Stimulated activated CD4-positive, alpha-beta T cell treated with anti-CD3 and anti-CD28 coated beads, TNF-alpha, amount 100 ng/mL, for 4 hours (primary cell): ENCODE measurements around the gene TMEM147.

Source experiments
- DNase-seq, 3 experiments: peaks; one replicate each; pipeline ENCODE4 v3.0.0-alpha.2; 2020; ENCODE audit warnings: low read depth in 3 of 3

The TMEM147 gene

GRCh38 chr19:35519291-35519690 lies 26.1 kb upstream of the TMEM147 start:
- DNase-seq: no peak

DNA sequence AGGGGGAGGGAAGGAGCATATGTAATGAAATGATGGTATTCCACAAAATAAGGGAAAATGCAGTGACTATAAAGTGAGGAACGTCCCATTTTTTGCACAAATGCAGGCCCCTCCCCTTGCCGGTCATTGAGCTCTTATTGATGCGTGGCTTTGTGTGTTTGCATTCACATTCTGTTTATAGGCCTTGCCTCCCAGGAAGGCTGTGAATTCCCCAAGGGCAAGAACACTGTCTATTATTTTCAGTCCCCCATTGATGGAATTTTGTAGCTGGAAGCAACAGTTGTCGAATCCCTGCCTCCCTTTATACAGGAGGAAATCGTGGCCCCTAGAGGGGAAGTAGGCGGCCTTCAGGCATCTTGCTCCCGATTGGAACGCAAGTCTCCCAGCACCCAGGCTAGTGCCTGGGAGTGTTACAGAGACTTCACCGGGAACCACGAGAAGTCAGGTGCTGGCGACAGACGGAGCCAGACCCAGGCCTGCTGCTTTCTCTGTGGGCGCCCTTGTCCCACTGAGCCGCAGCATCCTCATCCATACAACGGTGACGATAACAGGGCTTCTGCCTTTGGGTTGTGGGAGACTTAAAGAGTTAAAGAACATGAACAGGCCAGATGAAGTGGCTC lies 24.2 kb upstream of the TMEM147 start:
- DNase-seq: no peak

- DNase-seq: no peak
These were observed 22.6 kb upstream of the TMEM147 start for GRCh38 chr19:35522745-35523327.

- DNase-seq: no peak
These were observed 21.1 kb upstream of the TMEM147 start for GRCh38 chr19:35524181-35524837.

- DNase-seq: no peak
These were observed 19.6 kb upstream of the TMEM147 start for GRCh38 chr19:35525873-35526272.

GRCh38 chr19:35528218-35529038 lies 17.0 kb upstream of the TMEM147 start, which contains the start of gene SBSN:
TSS of gene SBSN (minus strand) at chr19:35528311. CDS start at chr19:35528281, 30 bp downstream.
- no peak for DNase-seq

DNA sequence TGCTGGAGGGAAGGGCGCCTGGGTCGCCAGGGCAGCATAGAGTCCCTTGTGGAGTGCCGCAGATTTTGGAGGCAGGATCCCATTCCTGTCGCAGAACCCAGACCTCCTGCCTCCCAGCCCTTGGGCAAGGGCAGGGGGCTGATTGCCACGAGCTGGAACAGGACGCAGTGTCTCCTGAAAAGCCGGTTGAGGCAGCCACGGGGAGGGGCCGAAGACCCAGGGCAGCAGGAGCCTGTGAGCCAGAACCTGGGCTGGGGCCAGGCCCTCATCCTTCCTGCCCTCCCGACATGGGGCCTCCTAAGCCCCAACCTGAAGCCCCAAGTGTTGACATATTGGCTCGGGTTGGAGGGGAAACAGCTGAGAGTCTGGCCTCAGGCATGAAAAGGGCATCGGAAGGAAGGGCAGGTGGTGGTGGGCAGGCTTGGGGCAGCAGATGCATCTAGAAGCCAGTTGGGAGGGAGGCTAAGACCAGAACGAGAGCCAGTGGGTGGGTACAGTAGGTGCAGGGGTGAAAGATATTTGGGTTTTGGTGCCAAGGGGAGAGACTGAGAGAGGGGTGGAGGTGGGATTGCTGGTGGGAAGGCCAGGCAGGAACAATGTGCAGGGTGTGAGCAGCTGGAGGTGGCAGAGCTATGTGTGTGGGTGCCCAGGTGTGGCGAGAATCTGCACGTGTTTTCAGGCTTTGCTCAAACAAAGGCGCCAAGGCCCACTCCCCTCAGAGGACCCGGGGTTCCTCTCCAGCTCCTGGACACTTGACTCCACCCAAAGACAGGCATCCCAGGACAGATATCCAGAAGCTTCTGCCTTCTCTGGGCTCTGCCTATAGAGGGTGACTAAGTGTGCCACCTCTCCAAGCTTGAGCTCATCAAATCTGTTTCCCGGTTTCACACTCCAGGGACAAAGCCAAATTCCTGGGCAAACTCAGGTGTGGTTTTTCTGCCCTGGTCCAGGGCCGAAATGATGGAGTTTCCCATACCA lies 15.9 kb upstream of the TMEM147 start:
- DNase-seq: no peak

GRCh38 chr19:35531291-35531690 lies 14.1 kb upstream of the TMEM147 start:
- no peak for DNase-seq

GRCh38 chr19:35533201-35533821 lies 12.1 kb upstream of the TMEM147 start, which contains the start of gene GAPDHS:
TSS of gene GAPDHS (plus strand) at chr19:35533456. CDS start at chr19:35533528, 72 bp downstream.
- no peak for DNase-seq

GRCh38 chr19:35533822-35534392 lies 11.5 kb upstream of the TMEM147 start:
- DNase-seq: no peak

GRCh38 chr19:35534803-35535480 lies 10.5 kb upstream of the TMEM147 start:
- no peak for DNase-seq

- DNase-seq: no peak
These were observed 6.1 kb upstream of the TMEM147 start for GRCh38 chr19:35539314-35539713.

GRCh38 chr19:35539850-35540249 lies 5.6 kb upstream of the TMEM147 start:
- no peak for DNase-seq

DNA sequence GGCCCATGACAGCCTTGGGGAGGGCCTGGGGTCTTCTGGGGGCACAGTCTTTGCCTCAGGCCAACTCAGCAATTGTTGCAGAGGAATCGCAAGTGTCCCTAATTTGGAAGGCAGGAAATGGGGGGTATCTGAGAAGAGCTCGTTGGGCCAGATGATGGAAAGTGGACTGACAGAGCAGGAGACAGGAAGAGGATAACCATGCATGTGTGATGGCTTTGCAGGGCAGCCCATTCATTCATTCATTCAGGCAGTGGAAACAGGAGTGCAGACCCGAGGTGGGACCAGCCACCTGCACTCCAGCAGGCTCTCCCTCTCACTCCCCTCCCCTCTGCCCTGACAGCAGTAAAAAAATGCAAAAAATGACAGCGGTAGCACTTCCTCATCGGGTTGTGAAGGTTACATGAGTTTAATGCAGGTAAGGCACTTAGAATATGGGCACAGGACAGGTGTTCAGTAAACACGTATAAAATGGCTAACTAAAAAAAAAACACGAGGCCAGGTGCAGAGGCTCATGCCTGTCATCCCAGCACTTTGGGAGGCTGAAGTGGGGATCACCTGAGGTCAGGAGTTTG lies 5.0 kb upstream of the TMEM147 start:
- DNase-seq: no peak

- DNase-seq: no peak
These were observed 3.2 kb upstream of the TMEM147 start for GRCh38 chr19:35542209-35542608.

- DNase-seq: no peak
These were observed 1.9 kb upstream of the TMEM147 start for GRCh38 chr19:35543280-35544109.

DNA sequence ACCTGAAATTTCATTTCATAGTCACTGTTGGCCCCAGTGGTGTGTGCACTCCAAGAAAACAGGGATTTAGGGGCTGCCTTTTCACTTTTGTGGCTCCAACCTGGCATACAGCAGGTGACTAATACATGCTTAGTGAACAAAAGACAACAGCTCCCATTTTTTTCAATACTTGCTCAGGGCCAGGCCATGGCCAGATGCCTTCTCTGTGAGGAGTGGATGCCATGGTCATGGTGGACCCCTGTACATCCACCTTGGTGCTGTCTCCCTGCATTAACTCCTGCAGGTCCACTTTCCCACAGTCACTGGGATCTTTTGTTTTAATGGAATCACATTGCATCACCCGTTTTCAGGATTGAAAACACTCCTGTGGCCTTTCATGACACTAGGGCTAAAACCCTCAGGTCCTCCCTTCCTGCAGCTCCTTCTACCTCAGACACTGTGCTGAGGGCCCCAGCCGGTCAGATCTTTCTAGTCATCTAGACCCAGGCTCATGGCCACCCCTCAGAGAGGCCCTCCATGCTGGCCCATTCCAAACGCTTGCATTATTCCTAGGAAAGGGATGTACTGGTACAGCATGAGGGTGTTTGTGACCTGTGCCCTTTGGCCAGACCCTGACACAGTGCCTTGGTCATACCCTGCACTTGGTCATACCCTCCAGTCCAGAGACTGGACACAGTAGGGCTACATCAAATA lies 1.2 kb upstream of the TMEM147 start:
- DNase-seq: no peak
